GM19239 (cell line): ENCODE results near the gene VCAN.
"Not testable (repeated sequence)": the region's sequence is repeated elsewhere in the genome, so short reads cannot be mapped to it uniquely, and the experiment has no call there.

Experiments
- DNase-seq: peaks from one replicate; pipeline ENCODE4 v3.0.0; 2011; ENCODE audit warnings: low spot score; ENCODE audit not compliant: insufficient read length
- FAIRE-seq: peaks from 2 replicates; lab custom pipeline; 2011; peaks lifted over from hg19 to GRCh38; lab: Jason Lieb, UNC

VCAN gene

GRCh38 chr5:83471405-83472212 lies at the start of gene VCAN:
Gene VCAN (plus strand): TSS chr5:83471744. CDS start chr5:83483519, 11,775 bp downstream.
- FAIRE-seq, result no peak
- no peak for DNase-seq

DNA sequence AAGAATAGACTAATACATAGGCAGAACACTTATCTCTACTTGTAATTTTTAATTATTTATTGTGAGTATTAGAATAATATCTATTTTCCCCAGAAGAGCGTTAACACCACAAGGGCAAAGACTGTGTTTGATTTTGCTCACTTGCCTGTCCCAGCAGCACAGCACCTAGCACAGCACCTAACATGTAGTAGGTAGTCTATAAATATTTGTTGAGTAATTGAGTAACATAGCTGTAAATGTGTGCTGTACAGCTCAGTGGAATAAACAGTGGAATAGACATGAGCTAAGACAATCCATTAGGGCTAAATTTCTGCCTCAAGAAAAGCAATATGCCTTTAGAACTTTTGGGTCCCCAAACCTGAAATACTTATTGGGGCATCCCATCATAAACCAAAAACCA lies 49.3 kb upstream of the VCAN start:
- DNase-seq, result no peak
- FAIRE-seq, result no peak

GRCh38 chr5:83426855-83427254 lies 44.7 kb upstream of the VCAN start:
- no peak for FAIRE-seq
- no peak for DNase-seq

GRCh38 chr5:83428126-83428525 lies 43.4 kb upstream of the VCAN start:
- FAIRE-seq, result peak; percentile 75
- DNase-seq, result no peak

GRCh38 chr5:83428890-83429289 lies 42.7 kb upstream of the VCAN start:
- FAIRE-seq, result no peak
- no peak for DNase-seq

DNA sequence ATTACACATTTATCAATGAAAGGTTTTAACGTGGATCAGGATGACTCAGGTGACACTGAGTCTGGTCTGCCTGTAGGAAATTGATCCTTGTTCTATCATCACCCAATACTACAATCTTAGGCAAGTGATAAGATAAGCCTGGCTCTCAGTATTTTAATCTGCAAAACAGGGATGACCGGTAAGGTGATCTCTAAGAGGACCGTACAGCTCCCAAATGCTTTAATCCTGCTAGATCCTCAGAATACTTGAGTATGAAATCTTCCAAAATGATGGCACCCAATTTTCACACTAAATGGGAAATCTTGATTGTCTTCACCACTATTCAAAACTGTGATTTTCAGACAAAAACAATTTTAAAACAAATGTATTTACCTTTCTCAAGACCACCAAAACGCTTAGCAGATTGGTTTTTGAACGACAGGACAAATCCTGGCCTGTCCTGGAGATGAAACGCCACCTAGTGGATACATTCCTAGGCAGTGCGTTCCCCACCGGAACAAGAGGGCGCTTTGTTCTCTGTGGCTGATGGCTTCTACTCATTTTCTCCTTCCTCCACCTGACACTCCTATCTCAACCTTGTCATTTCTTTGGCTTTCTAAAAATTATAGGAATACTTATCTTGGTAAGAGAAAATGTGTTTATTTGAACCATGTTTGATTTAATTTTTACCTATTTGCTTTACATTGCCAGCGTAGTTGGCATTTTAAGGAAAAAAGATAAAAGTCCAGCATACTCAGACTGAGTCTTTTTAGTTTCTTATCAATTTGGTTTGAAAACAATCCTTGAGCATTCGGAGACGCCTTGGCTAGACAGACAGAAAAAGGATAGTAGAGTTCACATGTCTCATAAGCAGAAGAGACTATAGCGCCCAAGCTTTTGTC lies 41.2 kb upstream of the VCAN start:
- peak; percentile 37 for DNase-seq
- FAIRE-seq, result peak; percentile 82

GRCh38 chr5:83433891-83434290 lies 37.7 kb upstream of the VCAN start:
- FAIRE-seq, result no peak
- DNase-seq, result no peak

- no peak for FAIRE-seq
- DNase-seq, result no peak
These were observed 36.6 kb upstream of the VCAN start for GRCh38 chr5:83434946-83435345.

- FAIRE-seq (no peak), DNase-seq (no peak)
These were observed 35.3 kb upstream of the VCAN start for GRCh38 chr5:83436276-83436675.

- FAIRE-seq, DNase-seq: not testable (repeated sequence)
These were observed 33.8 kb upstream of the VCAN start for GRCh38 chr5:83437697-83438096.

GRCh38 chr5:83440826-83441225 lies 30.7 kb upstream of the VCAN start:
- no peak for FAIRE-seq
- DNase-seq, result no peak

DNA sequence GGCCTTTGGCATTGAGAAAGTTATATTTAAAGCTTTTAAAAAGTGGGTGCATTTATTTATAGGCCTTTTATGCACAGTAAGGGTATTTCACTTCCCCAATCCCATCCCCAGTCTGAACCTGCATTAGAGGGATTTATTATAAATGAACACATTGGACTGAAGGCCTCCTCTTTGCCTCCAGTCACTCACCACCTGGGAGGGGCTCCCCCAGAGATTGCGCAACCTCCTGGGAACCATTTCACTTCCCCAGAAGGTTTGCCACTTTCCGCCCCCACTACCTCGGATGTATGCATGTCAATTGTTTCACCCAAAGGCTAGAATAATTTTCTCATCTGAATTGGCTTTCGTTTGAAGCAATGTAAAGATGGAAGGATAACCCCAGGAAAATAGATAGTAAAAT lies 29.8 kb upstream of the VCAN start:
- FAIRE-seq (no peak), DNase-seq (peak; percentile 8)

DNA sequence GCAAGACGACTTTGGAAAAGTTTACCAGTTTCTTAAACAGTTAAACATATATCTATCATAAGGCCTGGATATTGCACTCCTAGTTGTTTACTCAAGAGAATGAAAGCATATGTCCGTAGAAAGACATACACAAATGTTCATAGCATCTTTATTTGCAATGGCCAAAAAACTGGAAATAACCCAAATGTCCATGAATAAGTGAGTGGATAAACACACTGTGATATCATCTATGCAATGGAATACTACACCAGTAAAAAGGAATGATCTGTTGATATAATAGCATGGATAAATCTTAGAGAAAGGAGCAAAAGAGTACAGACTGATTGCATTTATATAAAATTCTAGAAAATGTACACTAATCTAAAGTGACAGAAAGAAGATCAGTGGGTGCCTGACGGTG lies 28.0 kb upstream of the VCAN start:
- DNase-seq, result no peak
- FAIRE-seq, result no peak

GRCh38 chr5:83444445-83444844 lies 27.1 kb upstream of the VCAN start:
- FAIRE-seq, result no peak

GRCh38 chr5:83446253-83446947 lies 25.1 kb upstream of the VCAN start:
- FAIRE-seq (no peak), DNase-seq (no peak)

More at GRCh38 chr5:83444445-83444844, 27.1 kb upstream of the VCAN start:
- DNase-seq, result no peak

DNA sequence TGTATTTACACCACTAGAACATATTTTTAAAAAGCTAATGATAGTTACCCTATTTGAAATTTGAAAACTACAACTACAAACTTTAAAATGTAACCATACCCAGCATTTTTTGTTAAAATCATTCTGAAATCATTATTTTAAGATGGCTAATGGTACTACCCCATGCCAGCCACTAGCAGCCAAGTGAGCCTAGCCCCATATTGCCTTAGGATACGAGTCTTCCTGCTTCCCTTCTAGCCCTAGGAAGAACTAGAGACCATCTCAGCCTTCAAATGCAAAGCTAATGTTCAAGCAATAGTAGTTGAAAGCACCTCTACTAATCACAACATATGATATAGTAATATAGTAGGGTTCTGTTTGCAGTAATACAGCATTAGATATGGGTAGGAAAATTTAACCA lies 24.0 kb upstream of the VCAN start:
- FAIRE-seq (no peak), DNase-seq (no peak)

GRCh38 chr5:83450183-83450966 lies 21.2 kb upstream of the VCAN start:
- DNase-seq (no peak), FAIRE-seq (no peak)

DNA sequence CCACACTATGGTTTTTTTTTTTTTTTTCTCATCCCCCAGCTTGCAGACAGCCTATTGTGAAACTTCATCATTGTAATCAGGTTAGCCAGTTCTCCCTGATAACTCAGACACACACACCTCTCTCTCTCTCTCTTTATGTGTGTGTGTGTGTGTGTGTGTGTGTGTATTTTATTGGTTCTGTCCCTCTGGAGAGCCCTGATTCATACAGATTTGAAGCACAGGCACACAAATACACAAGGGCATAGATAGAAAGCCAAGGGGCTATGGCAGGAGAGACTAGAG lies 20.6 kb upstream of the VCAN start:
- DNase-seq, result no peak
- no peak for FAIRE-seq

DNA sequence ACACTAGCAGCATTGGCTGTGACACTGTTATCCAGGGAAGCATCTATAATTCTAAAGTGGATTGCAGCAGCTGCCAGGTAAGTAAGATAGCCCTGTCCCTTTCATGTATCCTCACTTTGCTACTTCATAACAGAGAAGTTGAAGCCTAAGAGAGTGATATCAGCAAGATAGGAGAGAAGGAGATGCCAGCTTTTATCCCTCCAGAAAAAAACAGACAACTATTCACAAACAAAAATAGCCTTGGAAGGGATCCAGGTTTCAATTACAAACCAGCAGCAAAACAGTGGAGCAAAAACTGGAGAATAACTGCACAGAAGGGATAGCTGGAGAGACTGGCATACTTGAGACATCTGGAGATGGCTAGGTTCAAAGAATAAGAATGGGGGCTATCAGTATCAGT lies 19.6 kb upstream of the VCAN start:
- FAIRE-seq (no peak), DNase-seq (no peak)

- no peak for FAIRE-seq
- DNase-seq, result no peak
These were observed 17.6 kb upstream of the VCAN start for GRCh38 chr5:83453937-83454336.
